HepG2 (cell line): ENCODE data around the gene HS6ST2.

Experiments
- NFRKB ChIP-seq: fragments of 450-650 bp; IDR thresholded peaks from 2 replicates; pipeline ENCODE4 v1.6.1; 2017
- SP1 ChIP-seq, 2 experiments: fragments of 450-650 bp in 1 of 2; sonication (generic) in 1 of 2; formaldehyde crosslinking in 1 of 2; IDR thresholded peaks; 2 replicates each; pipeline versions ENCODE4 v1.4.0 to v1.6.1; 2016 to 2020; ENCODE audit warnings: missing genetic modification reagents in 1 of 2
- ZNF256 ChIP-seq: sonication (generic); formaldehyde crosslinking; conservative IDR thresholded peaks from 2 replicates; pipeline ENCODE4 v1.4.0; 2020; ENCODE audit warnings: missing genetic modification reagents
- ZNF570 ChIP-seq: sonication (generic); formaldehyde crosslinking; IDR thresholded peaks from 2 replicates; pipeline ENCODE4 v1.4.0; 2020; ENCODE audit warnings: mild to moderate bottlenecking, missing genetic modification reagents, borderline replicate concordance

DNA sequence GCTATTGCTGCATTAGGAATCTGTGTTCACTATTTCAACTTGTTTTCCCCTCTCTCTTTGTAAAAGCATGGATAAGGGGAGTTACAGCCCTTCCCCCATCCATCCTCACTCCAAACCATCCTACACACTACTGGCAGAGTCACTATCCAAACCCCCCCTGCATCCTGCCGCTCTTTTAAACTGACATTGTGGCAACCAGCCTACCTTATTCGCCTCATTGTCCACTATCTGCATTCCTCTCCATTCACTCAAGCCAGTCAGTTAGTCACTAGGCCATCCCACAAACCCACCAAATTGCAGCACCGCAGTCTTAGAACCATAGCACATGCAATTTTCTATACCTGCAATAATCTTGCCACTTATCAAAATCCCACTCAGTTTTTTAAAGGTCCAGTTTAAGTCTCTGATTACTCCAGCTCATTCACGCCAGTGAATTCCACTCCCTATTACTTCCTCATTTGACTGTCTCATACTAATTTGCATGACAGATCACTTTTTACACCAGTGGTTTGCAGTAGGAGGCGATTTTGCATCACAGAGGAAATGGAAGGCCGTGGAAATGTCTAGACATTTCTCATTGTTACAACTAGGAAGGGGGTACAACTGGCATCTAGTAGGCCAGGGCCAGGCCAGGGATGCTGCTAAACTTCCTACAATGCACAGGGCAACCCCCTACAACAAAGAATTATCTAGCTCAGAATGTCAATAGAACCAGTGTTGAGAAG lies 181.8 kb downstream of the HS6ST2 start:
- no peak for TF ChIP-seq NFRKB
- TF ChIP-seq SP1 (IDR thresholded peaks at IDR 0.05), result no peak
- no peak for TF ChIP-seq SP1 (CRISPR knock-in tag; IDR thresholded peaks at IDR 0.05)
- TF ChIP-seq ZNF256 (CRISPR knock-in tag), result no peak
- TF ChIP-seq ZNF570 (CRISPR knock-in tag), result no peak
